Measurements from ENCODE around the gene ZNG1A. TPM values are rescaled to one million over a fixed set of nuclear protein-coding genes. Genes with fewer than 3 reads are reported as not detected.

Gene ZNG1A
- total RNA-seq, 1 donor from 2014 or later = 29.6 TPM

Other genes with a start within 250 kb of the ZNG1A start
- 17.9 and 18.2 TPM in 2 replicates for gene WASHC1, start 149.6 kb downstream of the ZNG1A start, total RNA-seq
- not detected in 2 replicates for gene FOXD4, start 60.6 kb downstream of the ZNG1A start, total RNA-seq
- 121 TPM in 2 replicates for gene DOCK8, start 35.8 kb upstream of the ZNG1A start, total RNA-seq